PFSK-1 (cell line): ENCODE measurements around the gene KCTD13.

Experiments
- FOXP2 ChIP-seq: optimal IDR thresholded peaks from 2 replicates; pipeline ENCODE3; 2011; ENCODE audit warnings: borderline replicate concordance, control low read depth, inconsistent platforms; ENCODE audit not compliant: insufficient read depth; ENCODE audit errors: extremely low read length, extremely low read depth
- POLR2AphosphoS5 ChIP-seq: IDR thresholded peaks from 2 replicates; pipeline ENCODE4 v1.6.1; 2012; ENCODE audit warnings: low read depth, mild to moderate bottlenecking, control low read depth, low read length, moderate library complexity
- REST ChIP-seq, 2 experiments: IDR thresholded peaks; 2 replicates each; pipeline versions ENCODE4 v1.6.1 to v1.8.0; 2011 to 2012; ENCODE audit warnings: low read depth in 2 of 2, low read length in 2 of 2, control low read depth in 1 of 2, inconsistent platforms in 1 of 2, mild to moderate bottlenecking in 1 of 2, moderate library complexity in 1 of 2; ENCODE audit not compliant: insufficient read depth in 1 of 2
- TAF1 ChIP-seq: IDR thresholded peaks from 2 replicates; pipeline ENCODE4 v1.6.1; 2012; ENCODE audit warnings: low read length, control low read depth, borderline replicate concordance; ENCODE audit not compliant: insufficient read depth

- TF ChIP-seq POLR2AphosphoS5: no peak
- TF ChIP-seq FOXP2: no peak
- no peak for TF ChIP-seq TAF1
- TF ChIP-seq REST (IDR thresholded peaks at IDR 0.05; ENCODE audit: insufficient read depth in 1 of 2, low read depth in 2 of 2, low read length in 2 of 2): no peak
These were observed 24.4 kb downstream of the KCTD13 start for GRCh38 chr16:29901607-29901945.
